ENCODE data around the gene HOXD4. TPM values are rescaled to one million over a fixed set of nuclear protein-coding genes. Genes with fewer than 3 reads are reported as not detected.

The HOXD4 gene
- polyA plus RNA-seq, 2 donors: 0.61 to 1.0 TPM

- Histone ChIP-seq H3K36me3 (ENCODE audit: control insufficient read depth in 2 of 2, insufficient read depth in 2 of 2, low read length in 1 of 2) (no peaks in the 10 kb centered on the region), H3K27ac (ENCODE audit: low read depth in 2 of 2, low read length in 1 of 2) (no peak overlapping the region), H3K4me3 (ENCODE audit: low read depth in 1 of 2, low read length in 2 of 2) (no peak overlapping the region), H3K9me3 (ENCODE audit: control insufficient read depth in 2 of 2, insufficient read depth in 1 of 2, low read depth in 1 of 2, low read length in 1 of 2) (peaks cover 0 to 14% of the 10 kb centered on the region in 2 donors), H3K27me3 (ENCODE audit: control insufficient read depth in 1 of 2, insufficient read depth in 2 of 2, low read length in 2 of 2) (peaks cover 17 to 78% of the 10 kb centered on the region in 2 donors), H3K4me1 (ENCODE audit: control insufficient read depth in 2 of 2, insufficient read depth in 2 of 2, low read length in 1 of 2) (peaks cover 5 to 12% of the 10 kb centered on the region in 2 donors)
- 9 to 13% methylated on average over 22 of the region's 22 CpGs for whole genome bisulfite sequencing, 2 donors
Measured at GRCh38 chr2:176161825-176162626, 10.7 kb downstream of the HOXD4 start.

GRCh38 chr2:176162911-176163671 is 11.7 kb downstream of the HOXD4 start:
- H3K36me3 ChIP-seq (ENCODE audit: control insufficient read depth in 2 of 2, insufficient read depth in 2 of 2, low read length in 1 of 2): no peaks in the 10 kb centered on the region
- H3K27ac ChIP-seq (ENCODE audit: low read depth in 2 of 2, low read length in 1 of 2): no peak overlapping the region
- WGBS, 2 donors: 12 to 18% methylated on average over 29 of the region's 29 CpGs
- H3K4me3 ChIP-seq (ENCODE audit: low read depth in 1 of 2, low read length in 2 of 2): no peak overlapping the region
- H3K4me1 ChIP-seq (ENCODE audit: control insufficient read depth in 2 of 2, insufficient read depth in 2 of 2, low read length in 1 of 2): peaks cover 5 to 12% of the 10 kb centered on the region in 2 donors
- peaks cover 17 to 69% of the 10 kb centered on the region in 2 donors for H3K27me3 ChIP-seq (ENCODE audit: control insufficient read depth in 1 of 2, insufficient read depth in 2 of 2, low read length in 2 of 2)
- peaks cover 0 to 14% of the 10 kb centered on the region in 2 donors for H3K9me3 ChIP-seq (ENCODE audit: control insufficient read depth in 2 of 2, insufficient read depth in 1 of 2, low read depth in 1 of 2, low read length in 1 of 2)

GRCh38 chr2:176163672-176164056 is 12.3 kb downstream of the HOXD4 start:
- H3K27ac ChIP-seq (ENCODE audit: low read depth in 2 of 2, low read length in 1 of 2): no peak overlapping the region
- no peaks in the 10 kb centered on the region for H3K36me3 ChIP-seq (ENCODE audit: control insufficient read depth in 2 of 2, insufficient read depth in 2 of 2, low read length in 1 of 2)
- no peak overlapping the region for H3K4me3 ChIP-seq (ENCODE audit: low read depth in 1 of 2, low read length in 2 of 2)
- H3K4me1 ChIP-seq (ENCODE audit: control insufficient read depth in 2 of 2, insufficient read depth in 2 of 2, low read length in 1 of 2): peaks cover 5 to 12% of the 10 kb centered on the region in 2 donors
- H3K9me3 ChIP-seq (ENCODE audit: control insufficient read depth in 2 of 2, insufficient read depth in 1 of 2, low read depth in 1 of 2, low read length in 1 of 2): peaks cover 0 to 14% of the 10 kb centered on the region in 2 donors
- WGBS, 2 donors: 21 to 23% methylated on average over 12 of the region's 12 CpGs
- peaks cover 17 to 66% of the 10 kb centered on the region in 2 donors for H3K27me3 ChIP-seq (ENCODE audit: control insufficient read depth in 1 of 2, insufficient read depth in 2 of 2, low read length in 2 of 2)

GRCh38 chr2:176164201-176164600 is 12.9 kb downstream of the HOXD4 start:
- H3K9me3 ChIP-seq (ENCODE audit: control insufficient read depth in 2 of 2, insufficient read depth in 1 of 2, low read depth in 1 of 2, low read length in 1 of 2): peaks cover 0 to 14% of the 10 kb centered on the region in 2 donors
- peaks cover 5 to 12% of the 10 kb centered on the region in 2 donors for H3K4me1 ChIP-seq (ENCODE audit: control insufficient read depth in 2 of 2, insufficient read depth in 2 of 2, low read length in 1 of 2)
- WGBS, 2 donors: 25 to 30% methylated on average over 13 of the region's 13 CpGs
- no peaks in the 10 kb centered on the region for H3K36me3 ChIP-seq (ENCODE audit: control insufficient read depth in 2 of 2, insufficient read depth in 2 of 2, low read length in 1 of 2)
- peaks cover 17 to 62% of the 10 kb centered on the region in 2 donors for H3K27me3 ChIP-seq (ENCODE audit: control insufficient read depth in 1 of 2, insufficient read depth in 2 of 2, low read length in 2 of 2)
- no peak overlapping the region for H3K27ac ChIP-seq (ENCODE audit: low read depth in 2 of 2, low read length in 1 of 2)
- H3K4me3 ChIP-seq (ENCODE audit: low read depth in 1 of 2, low read length in 2 of 2): no peak overlapping the region

GRCh38 chr2:176164611-176165369 is 13.4 kb downstream of the HOXD4 start:
- H3K27ac ChIP-seq (ENCODE audit: low read depth in 2 of 2, low read length in 1 of 2): no peak overlapping the region
- no peak overlapping the region for H3K4me3 ChIP-seq (ENCODE audit: low read depth in 1 of 2, low read length in 2 of 2)
- peaks cover 0 to 13% of the 10 kb centered on the region in 2 donors for H3K9me3 ChIP-seq (ENCODE audit: control insufficient read depth in 2 of 2, insufficient read depth in 1 of 2, low read depth in 1 of 2, low read length in 1 of 2)
- H3K36me3 ChIP-seq (ENCODE audit: control insufficient read depth in 2 of 2, insufficient read depth in 2 of 2, low read length in 1 of 2): no peaks in the 10 kb centered on the region
- peaks cover 5 to 10% of the 10 kb centered on the region in 2 donors for H3K4me1 ChIP-seq (ENCODE audit: control insufficient read depth in 2 of 2, insufficient read depth in 2 of 2, low read length in 1 of 2)
- peaks cover 17 to 56% of the 10 kb centered on the region in 2 donors for H3K27me3 ChIP-seq (ENCODE audit: control insufficient read depth in 1 of 2, insufficient read depth in 2 of 2, low read length in 2 of 2)
- whole genome bisulfite sequencing, 2 donors: 7 to 18% methylated on average over 52 of the region's 52 CpGs

- H3K4me1 ChIP-seq (ENCODE audit: control insufficient read depth in 2 of 2, insufficient read depth in 2 of 2, low read length in 1 of 2): peaks cover 2 to 5% of the 10 kb centered on the region in 2 donors
- 11 to 19% methylated on average over 26 of the region's 26 CpGs for WGBS, 2 donors
- H3K9me3 ChIP-seq (ENCODE audit: control insufficient read depth in 2 of 2, insufficient read depth in 1 of 2, low read depth in 1 of 2, low read length in 1 of 2): peaks cover 0 to 10% of the 10 kb centered on the region in 2 donors
- no peaks in the 10 kb centered on the region for H3K36me3 ChIP-seq (ENCODE audit: control insufficient read depth in 2 of 2, insufficient read depth in 2 of 2, low read length in 1 of 2)
- no peak overlapping the region for H3K27ac ChIP-seq (ENCODE audit: low read depth in 2 of 2, low read length in 1 of 2)
- peaks cover 17 to 49% of the 10 kb centered on the region in 2 donors for H3K27me3 ChIP-seq (ENCODE audit: control insufficient read depth in 1 of 2, insufficient read depth in 2 of 2, low read length in 2 of 2)
- H3K4me3 ChIP-seq (ENCODE audit: low read depth in 1 of 2, low read length in 2 of 2): no peak overlapping the region
Measured at GRCh38 chr2:176165370-176166050, 14.2 kb downstream of the HOXD4 start.

GRCh38 chr2:176166272-176166671 is 14.9 kb downstream of the HOXD4 start:
- Histone ChIP-seq H3K9me3 (ENCODE audit: control insufficient read depth in 2 of 2, insufficient read depth in 1 of 2, low read depth in 1 of 2, low read length in 1 of 2) (peaks cover 0 to 8% of the 10 kb centered on the region in 2 donors), H3K27ac (ENCODE audit: low read depth in 2 of 2, low read length in 1 of 2) (no peak overlapping the region), H3K36me3 (ENCODE audit: control insufficient read depth in 2 of 2, insufficient read depth in 2 of 2, low read length in 1 of 2) (no peaks in the 10 kb centered on the region), H3K4me3 (ENCODE audit: low read depth in 1 of 2, low read length in 2 of 2) (no peak overlapping the region), H3K4me1 (ENCODE audit: control insufficient read depth in 2 of 2, insufficient read depth in 2 of 2, low read length in 1 of 2) (peaks cover 2 to 5% of the 10 kb centered on the region in 2 donors), H3K27me3 (ENCODE audit: control insufficient read depth in 1 of 2, insufficient read depth in 2 of 2, low read length in 2 of 2) (peaks cover 19 to 44% of the 10 kb centered on the region in 2 donors)
- 21 to 39% methylated on average over 2 of the region's 2 CpGs for WGBS, 2 donors

- H3K36me3 ChIP-seq (ENCODE audit: control insufficient read depth in 2 of 2, insufficient read depth in 2 of 2, low read length in 1 of 2): no peaks in the 10 kb centered on the region
- H3K4me1 ChIP-seq (ENCODE audit: control insufficient read depth in 2 of 2, insufficient read depth in 2 of 2, low read length in 1 of 2): peaks cover 6 to 10% of the 10 kb centered on the region in 2 donors
- no peak overlapping the region for H3K4me3 ChIP-seq (ENCODE audit: low read depth in 1 of 2, low read length in 2 of 2)
- no peak overlapping the region for H3K27ac ChIP-seq (ENCODE audit: low read depth in 2 of 2, low read length in 1 of 2)
- WGBS, 2 donors: 59 to 62% methylated on average over 1 of the region's 1 CpG
- H3K9me3 ChIP-seq (ENCODE audit: control insufficient read depth in 2 of 2, insufficient read depth in 1 of 2, low read depth in 1 of 2, low read length in 1 of 2): peaks cover 8 to 11% of the 10 kb centered on the region in 2 donors
- peaks cover 24 to 42% of the 10 kb centered on the region in 2 donors for H3K27me3 ChIP-seq (ENCODE audit: control insufficient read depth in 1 of 2, insufficient read depth in 2 of 2, low read length in 2 of 2)
Measured at GRCh38 chr2:176167398-176167797, 16.0 kb downstream of the HOXD4 start.

GRCh38 chr2:176169181-176169580 is 17.8 kb downstream of the HOXD4 start:
- Histone ChIP-seq H3K36me3 (ENCODE audit: control insufficient read depth in 2 of 2, insufficient read depth in 2 of 2, low read length in 1 of 2) (no peaks in the 10 kb centered on the region), H3K4me3 (ENCODE audit: low read depth in 1 of 2, low read length in 2 of 2) (no peak overlapping the region), H3K27ac (ENCODE audit: low read depth in 2 of 2, low read length in 1 of 2) (no peak overlapping the region), H3K9me3 (ENCODE audit: control insufficient read depth in 2 of 2, insufficient read depth in 1 of 2, low read depth in 1 of 2, low read length in 1 of 2) (peaks cover 8 to 11% of the 10 kb centered on the region in 2 donors), H3K27me3 (ENCODE audit: control insufficient read depth in 1 of 2, insufficient read depth in 2 of 2, low read length in 2 of 2) (peaks cover 22 to 32% of the 10 kb centered on the region in 2 donors), H3K4me1 (ENCODE audit: control insufficient read depth in 2 of 2, insufficient read depth in 2 of 2, low read length in 1 of 2) (peaks cover 7 to 9% of the 10 kb centered on the region in 2 donors)
- WGBS, 2 donors: 67 to 75% methylated on average over 5 of the region's 5 CpGs

Data from esophagus (tissue), 2 donors.